ENCODE data around the gene CLP1. TPM values are rescaled to one million over a fixed set of nuclear protein-coding genes. Genes with fewer than 3 reads are reported as not detected.

Gene CLP1
- total and polyA plus RNA-seq, 9 donors, result 5.5 to 11.9 (median 10.5) TPM

DNA sequence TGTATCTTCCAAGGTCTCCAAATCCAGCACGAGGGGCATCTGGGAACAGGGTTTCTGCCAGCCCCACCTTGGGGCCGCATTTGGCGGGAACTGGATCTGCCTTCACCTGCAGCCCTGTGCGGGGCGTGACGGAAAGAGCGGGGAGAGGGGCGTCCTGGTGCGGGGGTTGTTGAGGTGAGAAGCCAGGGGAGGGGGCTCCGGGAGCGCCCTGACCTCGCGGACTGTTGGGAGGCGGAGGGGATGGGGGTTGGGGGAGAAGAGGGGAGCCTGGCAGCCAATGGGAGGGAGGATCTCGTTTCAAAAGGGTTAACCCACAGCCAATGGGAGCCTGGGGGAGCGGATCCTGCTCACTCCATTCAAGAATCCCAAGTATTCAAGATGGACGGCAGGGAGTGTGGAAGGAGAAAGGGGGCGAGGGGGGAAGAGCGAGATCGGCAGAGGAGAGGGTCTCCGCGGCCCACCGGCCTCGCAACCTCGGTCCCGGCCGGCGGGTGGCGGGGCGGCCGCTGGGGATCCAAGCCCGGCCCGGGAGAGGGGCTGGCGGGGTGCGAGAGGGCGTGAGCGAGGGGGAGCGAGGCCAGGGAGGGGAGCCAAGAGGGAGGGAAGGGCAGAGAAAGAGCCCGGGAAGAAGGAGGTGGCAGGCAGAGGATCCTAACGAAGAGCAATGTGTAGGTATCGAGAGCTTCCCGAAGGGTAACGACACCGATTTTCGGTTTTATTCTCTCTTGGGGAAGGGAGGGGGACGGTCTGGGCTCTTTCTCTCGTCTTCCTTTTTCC lies 19.4 kb upstream of the CLP1 start:
- Histone ChIP-seq H3K4me3 (peak overlapping the region; percentile 95), H3K9me3 (no peaks in the 10 kb centered on the region), H3K36me3 (no peaks in the 10 kb centered on the region), H3K27me3 (no peaks in the 10 kb centered on the region), H3K27ac (peak overlapping the region; percentile 68 to 76), H3K4me1 (ENCODE audit: insufficient read depth) (peaks cover 16% of the 10 kb centered on the region)
- peak; percentile 79 to 85 (median 83) for DNase-seq
- TF ChIP-seq POLR2A (IDR thresholded peaks at IDR 0.05), result peak; percentile 51
- no peak for TF ChIP-seq EP300 (IDR thresholded peaks at IDR 0.05)
- intact Hi-C loops (cut with DNase I), result no loop called here
- 0 to 1% (median 1%) methylated on average over 47 of the region's 47 CpGs for WGBS, 3 donors

DNA sequence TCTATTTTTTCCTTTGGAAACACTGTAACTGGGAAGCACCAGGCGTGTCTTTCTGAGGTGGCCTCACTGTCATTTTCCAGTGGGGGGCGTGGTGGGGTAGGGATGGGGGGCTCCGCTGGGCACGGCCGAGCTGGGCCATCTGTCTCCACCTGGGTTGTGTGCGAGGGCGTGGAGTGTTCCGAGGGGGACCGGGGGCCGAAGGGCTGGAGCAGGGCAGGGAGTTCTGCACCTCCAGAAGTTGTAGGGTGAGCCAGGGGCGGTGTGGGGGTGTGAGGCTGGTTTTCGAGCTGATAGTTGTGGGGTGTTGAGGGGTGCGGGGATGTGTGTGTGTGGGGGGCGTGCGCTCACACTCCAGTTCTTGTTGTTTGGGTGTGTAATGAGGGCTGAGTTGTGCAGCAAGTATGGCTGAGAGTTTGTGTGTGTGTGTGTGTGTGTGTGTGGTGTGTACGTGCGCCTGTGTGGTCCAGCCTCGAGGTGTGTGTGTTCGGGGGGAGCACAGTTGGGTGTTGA lies 18.7 kb upstream of the CLP1 start:
- peak overlapping the region; percentile 95 for H3K4me3 ChIP-seq
- WGBS, 3 donors, result 0 to 1% (median 1%) methylated on average over 19 of the region's 19 CpGs
- no peaks in the 10 kb centered on the region for H3K27me3 ChIP-seq
- intact Hi-C loops (cut with DNase I), result no loop called here
- peaks cover 16% of the 10 kb centered on the region for H3K4me1 ChIP-seq (ENCODE audit: insufficient read depth)
- no peaks in the 10 kb centered on the region for H3K36me3 ChIP-seq
- H3K9me3 ChIP-seq, result no peaks in the 10 kb centered on the region
- peak overlapping the region in 1 of 2 donors; percentile 68 for H3K27ac ChIP-seq
- DNase-seq, result peak in 3 of 5 donors; percentile 40 to 49 (median 46)
- TF ChIP-seq CTCF (IDR thresholded peaks at IDR 0.05) (no peak), EP300 (IDR thresholded peaks at IDR 0.05) (no peak), POLR2A (IDR thresholded peaks at IDR 0.05) (no peak)

DNA sequence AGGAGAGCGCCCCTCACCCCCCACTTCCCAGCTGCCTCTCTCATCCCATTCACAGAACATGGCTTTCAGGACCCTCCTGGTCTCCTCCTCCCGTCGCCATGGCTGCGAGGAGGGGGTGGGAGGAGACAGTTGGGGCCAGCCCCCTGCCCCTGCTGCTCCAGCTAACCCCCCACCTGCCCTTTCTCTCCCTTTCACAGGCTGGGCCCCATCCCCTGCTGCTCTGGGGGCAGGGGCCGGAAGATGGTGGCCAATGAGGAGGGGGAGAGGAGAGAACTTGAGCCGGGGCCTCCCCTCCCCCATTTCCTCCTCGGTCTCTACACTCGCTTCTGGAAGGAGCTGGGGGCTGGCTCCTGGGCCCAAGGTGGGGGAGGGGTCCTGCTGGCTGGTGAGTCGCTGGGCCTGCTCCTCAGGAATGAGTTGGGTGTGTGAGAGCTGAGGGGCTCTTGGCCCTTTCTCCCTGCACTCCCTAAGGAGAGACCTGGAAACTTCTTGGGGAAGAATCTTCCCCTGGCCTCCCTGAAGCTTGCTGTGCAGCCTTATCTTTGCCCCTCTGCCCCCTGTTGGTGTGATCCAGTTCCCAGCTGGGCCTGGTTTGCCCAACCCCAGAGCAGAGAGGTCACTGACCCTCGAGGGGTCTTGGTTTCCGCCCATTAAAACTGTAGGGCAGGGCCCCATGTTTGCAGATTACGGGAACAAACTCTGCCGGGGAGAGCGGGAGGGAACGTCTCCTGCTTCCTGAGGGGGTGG lies 18.1 kb upstream of the CLP1 start:
- TF ChIP-seq CTCF (IDR thresholded peaks at IDR 0.05), result no peak
- TF ChIP-seq POLR2A (IDR thresholded peaks at IDR 0.05), result peak; percentile 10
- no peak for TF ChIP-seq EP300 (IDR thresholded peaks at IDR 0.05)
- H3K27ac ChIP-seq, result peak overlapping the region in 1 of 2 donors; percentile 32
- H3K4me3 ChIP-seq, result peak overlapping the region; percentile 95
- no peaks in the 10 kb centered on the region for H3K27me3 ChIP-seq
- H3K9me3 ChIP-seq, result no peaks in the 10 kb centered on the region
- DNase-seq, result peak in 3 of 5 donors; percentile 45 to 69 (median 55)
- H3K36me3 ChIP-seq, result no peaks in the 10 kb centered on the region
- H3K4me1 ChIP-seq (ENCODE audit: insufficient read depth), result peaks cover 16% of the 10 kb centered on the region
- WGBS, 3 donors, result 1 to 5% (median 2%) methylated on average over 15 of the region's 15 CpGs
- intact Hi-C loops (cut with DNase I), result loop anchor here (2.0 to 10.0 kb wide), 5 partner anchors 71 to 315 kb away; partner anchors contain the start of genes UBE2L6 (in 3 of the 4) and TNKS1BP1 (in 1 of the 4)

GRCh38 chr11:57640068-57640800 lies 17.3 kb upstream of the CLP1 start:
- 27 to 32% (median 27%) methylated on average over 8 to 9 of the region's 9 CpGs for WGBS, 3 donors
- no peaks in the 10 kb centered on the region for H3K9me3 ChIP-seq
- H3K27me3 ChIP-seq, result no peaks in the 10 kb centered on the region
- TF ChIP-seq CTCF (IDR thresholded peaks at IDR 0.05) (no peak), EP300 (IDR thresholded peaks at IDR 0.05) (no peak), POLR2A (IDR thresholded peaks at IDR 0.05) (no peak)
- no peak overlapping the region for H3K27ac ChIP-seq
- H3K36me3 ChIP-seq, result no peaks in the 10 kb centered on the region
- intact Hi-C loops (cut with DNase I), result loop anchor here (2.0 to 10.0 kb wide), 5 partner anchors 71 to 315 kb away; partner anchors contain the start of genes UBE2L6 (in 3 of the 4) and TNKS1BP1 (in 1 of the 4)
- H3K4me1 ChIP-seq (ENCODE audit: insufficient read depth), result peaks cover 18% of the 10 kb centered on the region
- no peak for DNase-seq
- H3K4me3 ChIP-seq, result peak overlapping the region; percentile 95
